ENCODE data around the gene CTSC. TPM values are rescaled to one million over a fixed set of nuclear protein-coding genes. Genes with fewer than 3 reads are reported as not detected.

The CTSC gene
- 106 TPM for total RNA-seq

- Histone ChIP-seq H3K27me3 (ENCODE audit: insufficient read depth, low read length) (no peaks in the 10 kb centered on the region), H3K9me3 (ENCODE audit: low read depth, low read length) (no peaks in the 10 kb centered on the region), H3K4me1 (ENCODE audit: insufficient read depth, low read length) (peaks cover 45% of the 10 kb centered on the region), H3K4me3 (ENCODE audit: low read length) (peak within 1 kb of the TSS; percentile 91)
These were observed at the start of gene CTSC for GRCh38 chr11:88337181-88337986. TSS of gene CTSC (minus strand) at chr11:88337736. CDS start at chr11:88337672, 64 bp downstream.

DNA sequence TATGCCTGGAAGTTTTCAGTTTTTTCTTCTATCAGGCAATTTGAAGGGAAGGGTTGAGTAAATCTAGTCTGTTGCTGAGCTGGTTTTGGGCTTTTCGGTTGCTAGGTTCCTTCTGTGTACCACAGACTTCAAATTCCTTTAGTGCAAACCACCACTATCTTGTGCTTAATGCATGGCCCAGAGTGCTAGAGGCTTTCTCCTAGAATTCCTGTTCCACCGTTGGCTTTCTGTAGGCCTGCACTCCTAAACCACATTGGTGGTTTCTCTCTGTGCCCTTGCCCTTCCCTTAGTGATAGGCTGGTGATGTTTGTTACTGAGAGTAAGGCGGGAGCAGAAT, 47.1 kb upstream of the CTSC start:
- Histone ChIP-seq H3K4me1 (ENCODE audit: insufficient read depth, low read length) (no peaks in the 10 kb centered on the region), H3K4me3 (ENCODE audit: low read length) (no peak overlapping the region), H3K9me3 (ENCODE audit: low read depth, low read length) (no peaks in the 10 kb centered on the region), H3K27me3 (ENCODE audit: insufficient read depth, low read length) (no peaks in the 10 kb centered on the region)

DNA sequence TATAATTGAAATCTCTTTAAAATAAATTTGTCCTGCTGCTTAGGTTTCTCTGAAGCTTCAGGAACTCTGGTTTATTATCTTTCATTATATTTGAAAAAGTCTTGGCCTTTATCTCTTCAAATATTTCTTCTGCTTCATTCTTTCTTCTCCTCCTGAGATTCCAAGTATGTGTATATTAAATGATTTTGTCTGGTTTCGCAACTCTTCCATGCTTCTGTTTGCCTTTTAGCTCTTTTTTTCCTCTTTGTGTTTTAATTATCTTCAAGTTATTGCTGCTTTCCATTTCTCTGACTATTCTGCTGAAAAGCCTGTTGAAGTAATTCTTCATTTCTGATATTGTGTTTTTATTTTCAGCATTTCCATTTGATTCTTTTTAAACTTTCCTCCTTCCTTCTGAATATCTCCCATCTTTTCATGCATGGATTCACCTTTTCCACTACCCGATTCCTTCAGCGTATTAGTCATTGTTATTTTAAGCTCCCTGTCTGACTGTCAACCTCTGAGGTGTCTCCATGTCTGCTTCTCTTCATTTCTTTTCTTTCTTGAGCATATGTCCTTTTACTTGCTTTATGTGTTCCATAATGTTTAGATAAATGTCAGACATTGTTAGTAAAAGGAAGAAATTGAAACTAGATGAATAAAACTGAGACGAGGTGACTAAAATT, 46.6 kb upstream of the CTSC start:
- Histone ChIP-seq H3K9me3 (ENCODE audit: low read depth, low read length) (no peaks in the 10 kb centered on the region), H3K27me3 (ENCODE audit: insufficient read depth, low read length) (no peaks in the 10 kb centered on the region), H3K4me3 (ENCODE audit: low read length) (no peak overlapping the region), H3K4me1 (ENCODE audit: insufficient read depth, low read length) (no peaks in the 10 kb centered on the region)

DNA sequence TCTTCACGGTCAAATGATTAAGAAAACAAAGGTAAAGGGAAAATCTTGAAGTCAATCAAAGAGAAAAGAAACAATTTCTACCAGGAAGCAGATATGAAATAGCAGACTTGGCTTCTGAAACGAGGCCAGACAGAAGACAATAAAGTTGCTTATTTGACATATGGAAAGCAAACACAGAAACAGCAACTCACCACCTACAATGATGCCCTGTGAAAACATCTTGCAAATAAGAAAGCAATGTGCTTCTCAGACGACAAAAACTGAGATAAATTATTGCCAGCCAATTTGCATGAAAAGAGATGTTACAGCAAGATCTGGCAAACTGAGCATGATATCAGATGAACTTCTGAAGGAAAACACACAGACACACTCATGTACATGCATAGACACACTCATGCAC, 45.9 kb upstream of the CTSC start:
- no peaks in the 10 kb centered on the region for H3K27me3 ChIP-seq (ENCODE audit: insufficient read depth, low read length)
- no peaks in the 10 kb centered on the region for H3K9me3 ChIP-seq (ENCODE audit: low read depth, low read length)
- no peak overlapping the region for H3K4me3 ChIP-seq (ENCODE audit: low read length)
- H3K4me1 ChIP-seq (ENCODE audit: insufficient read depth, low read length), result no peaks in the 10 kb centered on the region

DNA sequence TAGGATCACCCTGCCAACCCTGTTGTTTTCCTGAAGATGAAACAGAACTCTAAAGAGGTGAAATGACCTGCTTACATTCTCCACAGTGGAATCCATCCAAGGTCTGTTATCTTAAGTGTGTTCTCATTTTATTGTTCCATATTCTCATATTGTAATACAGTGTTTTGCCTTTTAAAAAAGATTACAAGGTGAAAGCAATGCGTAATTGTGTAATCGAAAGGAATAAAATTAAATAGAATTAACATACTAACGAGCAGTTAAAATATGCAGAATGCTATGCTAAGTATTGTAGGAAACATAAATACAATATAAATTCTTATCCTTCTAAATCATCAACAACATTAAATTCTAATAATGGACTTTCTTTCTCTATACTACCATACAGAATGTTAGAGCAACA, 41.6 kb upstream of the CTSC start:
- Histone ChIP-seq H3K4me3 (ENCODE audit: low read length) (no peak overlapping the region), H3K27me3 (ENCODE audit: insufficient read depth, low read length) (no peaks in the 10 kb centered on the region), H3K4me1 (ENCODE audit: insufficient read depth, low read length) (no peaks in the 10 kb centered on the region), H3K9me3 (ENCODE audit: low read depth, low read length) (no peaks in the 10 kb centered on the region)

GRCh38 chr11:88378422-88379066, 41.0 kb upstream of the CTSC start:
- H3K9me3 ChIP-seq (ENCODE audit: low read depth, low read length), result no peaks in the 10 kb centered on the region
- no peak overlapping the region for H3K4me3 ChIP-seq (ENCODE audit: low read length)
- no peaks in the 10 kb centered on the region for H3K27me3 ChIP-seq (ENCODE audit: insufficient read depth, low read length)
- H3K4me1 ChIP-seq (ENCODE audit: insufficient read depth, low read length), result no peaks in the 10 kb centered on the region

DNA sequence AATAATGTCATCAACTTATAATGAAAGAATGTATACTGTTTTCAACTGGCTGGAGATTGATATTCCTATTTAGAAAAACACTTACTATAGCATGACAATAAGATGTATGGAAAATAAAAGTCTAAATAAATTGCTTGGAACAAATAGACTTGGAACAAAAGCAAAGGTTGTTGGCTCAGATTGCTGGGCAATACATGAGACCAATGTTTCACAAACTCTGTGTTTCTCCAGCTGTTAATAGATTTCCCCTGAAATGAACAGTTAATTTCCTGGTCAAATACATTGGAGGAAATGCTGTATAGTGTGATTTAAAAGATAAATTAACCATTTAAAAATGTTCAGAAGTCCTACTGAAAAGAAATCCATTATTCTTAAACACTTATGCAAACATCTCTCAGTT, 40.1 kb upstream of the CTSC start:
- Histone ChIP-seq H3K9me3 (ENCODE audit: low read depth, low read length) (no peaks in the 10 kb centered on the region), H3K4me3 (ENCODE audit: low read length) (no peak overlapping the region), H3K4me1 (ENCODE audit: insufficient read depth, low read length) (no peaks in the 10 kb centered on the region), H3K27me3 (ENCODE audit: insufficient read depth, low read length) (no peaks in the 10 kb centered on the region)

DNA sequence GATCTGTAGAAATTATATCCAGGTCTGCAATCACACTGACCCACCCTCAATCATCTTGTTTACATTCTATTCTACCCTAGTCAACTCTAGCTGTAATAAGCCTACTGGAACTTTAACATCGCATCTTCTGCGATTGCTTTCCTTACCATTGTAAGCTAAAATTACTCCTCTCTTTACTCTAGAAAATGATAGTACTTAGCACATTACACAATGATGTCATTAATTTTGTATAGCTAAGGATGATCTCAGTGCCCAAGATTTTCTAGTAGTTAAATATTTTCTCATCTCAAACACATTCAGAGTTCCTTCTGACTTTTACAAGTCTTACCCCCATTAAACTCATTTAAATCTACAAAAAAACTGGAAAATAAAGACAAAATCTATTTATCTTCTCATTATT, 39.6 kb upstream of the CTSC start:
- no peaks in the 10 kb centered on the region for H3K27me3 ChIP-seq (ENCODE audit: insufficient read depth, low read length)
- H3K4me3 ChIP-seq (ENCODE audit: low read length), result no peak overlapping the region
- no peaks in the 10 kb centered on the region for H3K9me3 ChIP-seq (ENCODE audit: low read depth, low read length)
- H3K4me1 ChIP-seq (ENCODE audit: insufficient read depth, low read length), result no peaks in the 10 kb centered on the region

GRCh38 chr11:88375927-88376470, 38.5 kb upstream of the CTSC start:
- H3K4me3 ChIP-seq (ENCODE audit: low read length), result no peak overlapping the region
- no peaks in the 10 kb centered on the region for H3K27me3 ChIP-seq (ENCODE audit: insufficient read depth, low read length)
- no peaks in the 10 kb centered on the region for H3K9me3 ChIP-seq (ENCODE audit: low read depth, low read length)
- no peaks in the 10 kb centered on the region for H3K4me1 ChIP-seq (ENCODE audit: insufficient read depth, low read length)

DNA sequence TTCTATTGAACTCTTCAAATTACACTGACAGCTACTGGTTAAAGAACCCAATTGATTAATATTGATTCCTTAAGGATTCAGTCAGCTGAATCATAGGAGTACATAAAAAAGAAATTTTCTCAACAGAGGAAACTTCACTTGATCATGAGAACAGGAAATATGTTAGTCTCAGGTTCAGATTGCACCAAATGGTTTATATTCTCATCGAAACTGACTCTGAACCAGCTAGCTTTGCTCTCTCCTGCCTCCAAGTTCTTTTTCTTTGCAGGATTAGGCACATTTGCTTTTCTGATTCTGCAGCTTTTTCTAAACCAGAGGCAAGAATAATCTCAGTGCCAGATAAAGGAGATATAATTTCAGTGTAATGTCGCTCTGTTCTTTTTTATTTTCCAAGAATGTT, 33.2 kb upstream of the CTSC start:
- H3K27me3 ChIP-seq (ENCODE audit: insufficient read depth, low read length), result no peaks in the 10 kb centered on the region
- H3K4me1 ChIP-seq (ENCODE audit: insufficient read depth, low read length), result no peaks in the 10 kb centered on the region
- H3K9me3 ChIP-seq (ENCODE audit: low read depth, low read length), result no peaks in the 10 kb centered on the region
- H3K4me3 ChIP-seq (ENCODE audit: low read length), result no peak overlapping the region

DNA sequence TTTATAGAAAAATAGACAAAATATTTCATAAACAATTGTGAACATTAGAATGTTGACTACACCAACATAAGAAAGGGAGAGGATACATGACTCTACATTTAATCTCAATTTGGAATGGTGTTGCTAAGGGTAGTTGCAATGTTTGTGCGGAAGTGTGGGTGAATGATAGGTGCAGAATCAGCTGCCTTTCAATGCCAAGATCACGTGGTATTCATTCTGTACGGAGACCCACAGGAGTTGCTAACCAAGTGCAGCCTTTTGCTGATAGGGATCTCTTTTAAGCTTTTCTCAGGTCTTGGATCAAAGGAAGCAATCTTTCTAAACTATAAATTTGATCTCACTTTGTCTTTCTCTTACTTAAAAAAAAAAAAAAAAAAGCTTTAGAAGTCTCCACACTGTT, 29.8 kb upstream of the CTSC start:
- Histone ChIP-seq H3K4me3 (ENCODE audit: low read length) (no peak overlapping the region), H3K27me3 (ENCODE audit: insufficient read depth, low read length) (no peaks in the 10 kb centered on the region), H3K4me1 (ENCODE audit: insufficient read depth, low read length) (peaks cover 15% of the 10 kb centered on the region), H3K9me3 (ENCODE audit: low read depth, low read length) (no peaks in the 10 kb centered on the region)

DNA sequence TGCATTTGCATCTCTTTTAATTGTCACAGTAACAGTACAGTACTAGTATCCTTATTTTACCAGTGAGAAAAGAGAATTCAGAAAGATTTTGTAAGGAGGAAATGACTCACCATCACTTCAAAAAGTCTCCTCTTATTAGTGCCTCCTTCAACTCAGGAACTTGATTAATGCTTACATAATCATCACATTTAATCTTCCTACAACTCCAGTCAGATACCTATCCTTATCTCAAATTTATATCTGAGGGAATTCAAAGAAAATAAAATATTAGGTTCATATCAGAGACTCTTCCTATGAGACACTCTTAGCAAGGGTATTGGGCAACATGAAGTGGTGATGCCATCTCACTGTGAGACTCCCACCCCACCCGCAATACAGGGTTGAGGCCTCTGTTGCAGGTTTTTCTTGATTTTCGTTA, 26.1 kb upstream of the CTSC start:
- H3K27me3 ChIP-seq (ENCODE audit: insufficient read depth, low read length), result no peaks in the 10 kb centered on the region
- H3K4me3 ChIP-seq (ENCODE audit: low read length), result no peak overlapping the region
- H3K9me3 ChIP-seq (ENCODE audit: low read depth, low read length), result no peaks in the 10 kb centered on the region
- H3K4me1 ChIP-seq (ENCODE audit: insufficient read depth, low read length), result peaks cover 20% of the 10 kb centered on the region

DNA sequence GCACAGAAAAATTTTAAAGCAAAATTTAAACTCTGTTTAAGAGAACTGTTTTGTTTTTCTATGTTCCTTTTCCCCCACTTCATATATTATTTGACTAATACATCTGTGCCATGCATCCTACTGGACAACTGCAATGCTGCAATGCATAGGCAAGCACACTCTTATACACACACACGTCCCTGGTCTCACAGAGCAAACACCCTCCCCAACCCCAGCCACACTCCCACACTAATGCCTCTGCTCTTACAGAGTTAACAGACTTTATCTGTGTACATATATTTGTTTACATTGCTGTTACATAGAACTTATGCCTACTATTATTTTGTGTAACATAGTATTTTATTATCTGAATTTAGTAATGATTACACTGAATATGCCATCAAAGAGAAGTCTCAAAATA, 25.5 kb upstream of the CTSC start:
- Histone ChIP-seq H3K9me3 (ENCODE audit: low read depth, low read length) (no peaks in the 10 kb centered on the region), H3K27me3 (ENCODE audit: insufficient read depth, low read length) (no peaks in the 10 kb centered on the region), H3K4me1 (ENCODE audit: insufficient read depth, low read length) (peaks cover 20% of the 10 kb centered on the region), H3K4me3 (ENCODE audit: low read length) (no peak overlapping the region)

DNA sequence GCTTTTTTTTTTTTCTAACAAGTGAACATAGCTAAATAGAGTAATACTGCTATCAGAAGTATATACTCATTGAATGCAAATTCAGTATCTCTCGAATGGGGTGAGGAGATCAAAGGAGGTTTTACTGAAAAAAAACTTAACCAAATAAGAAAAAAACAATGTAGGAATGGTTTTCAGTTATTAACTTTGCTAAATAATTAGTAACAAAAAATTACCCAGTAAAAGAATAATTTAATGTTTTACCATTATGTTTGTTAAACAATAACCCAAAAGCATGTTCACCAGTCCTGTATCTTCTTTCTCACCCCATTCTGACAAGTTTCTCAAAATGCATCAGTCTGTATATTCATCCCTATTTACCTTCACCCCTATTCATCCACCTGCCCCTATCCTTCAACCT, 22.6 kb upstream of the CTSC start:
- Histone ChIP-seq H3K9me3 (ENCODE audit: low read depth, low read length) (no peaks in the 10 kb centered on the region), H3K4me1 (ENCODE audit: insufficient read depth, low read length) (peaks cover 37% of the 10 kb centered on the region), H3K27me3 (ENCODE audit: insufficient read depth, low read length) (no peaks in the 10 kb centered on the region), H3K4me3 (ENCODE audit: low read length) (no peak overlapping the region)

DNA sequence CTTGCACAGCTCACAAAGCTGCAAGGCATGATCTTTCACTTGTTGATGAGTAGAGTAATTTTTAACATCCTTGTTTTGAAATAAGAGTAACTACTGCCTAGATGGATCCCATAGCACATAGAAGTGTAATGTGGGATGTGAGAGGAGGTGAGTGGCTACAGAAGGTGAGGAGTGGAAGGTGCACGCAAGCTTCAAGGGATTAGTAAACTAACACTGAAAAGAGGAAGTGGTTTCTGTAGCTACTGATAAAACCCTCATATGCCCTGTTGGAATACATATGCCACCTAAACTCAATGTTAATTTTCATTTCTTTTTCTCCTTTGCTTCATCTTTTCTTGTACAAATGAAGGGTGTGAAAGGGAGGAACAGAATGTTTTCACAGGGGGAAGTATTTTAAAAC, 22.0 kb upstream of the CTSC start:
- Histone ChIP-seq H3K4me3 (ENCODE audit: low read length) (no peak overlapping the region), H3K4me1 (ENCODE audit: insufficient read depth, low read length) (peaks cover 42% of the 10 kb centered on the region)

More for the DNA sequence above, 22.0 kb upstream of the CTSC start:
- Histone ChIP-seq H3K27me3 (ENCODE audit: insufficient read depth, low read length) (no peaks in the 10 kb centered on the region), H3K9me3 (ENCODE audit: low read depth, low read length) (no peaks in the 10 kb centered on the region)

All from mononuclear cell (primary cell).